Left ventricle myocardium inferior (tissue), 1 donor: Measurements from ENCODE around the gene OLFM4. TPM values are rescaled to one million over a fixed set of nuclear protein-coding genes. Genes with fewer than 3 reads are reported as not detected.

Experiments used
- DNase-seq: peaks from one replicate; pipeline ENCODE4 v3.0.0-alpha.2; 2020
- H3K27ac ChIP-seq: fragments of 200-600 bp; replicated peaks from 2 replicates; pipeline ENCODE4 v1.8.0; 2021
- H3K27me3 ChIP-seq: fragments of 200-600 bp; 2 replicates; pipeline ENCODE4 v1.8.0; 2021; ENCODE audit warnings: low read depth
- H3K36me3 ChIP-seq: fragments of 200-600 bp; 2 replicates; pipeline ENCODE4 v1.8.0; 2021
- H3K4me1 ChIP-seq: fragments of 200-600 bp; 2 replicates; pipeline ENCODE4 v1.8.0; 2021
- H3K4me3 ChIP-seq: fragments of 200-600 bp; 2 replicates; pipeline ENCODE4 v1.8.0; 2021; ENCODE audit warnings: mild to moderate bottlenecking, moderate library complexity
- H3K9me3 ChIP-seq: fragments of 200-600 bp; replicated peaks from 2 replicates; pipeline ENCODE4 v1.8.0; 2021
- CTCF ChIP-seq: fragments of 200-600 bp; IDR thresholded peaks from 2 replicates; pipeline ENCODE4 v1.8.0; 2021; ENCODE audit warnings: antibody characterized with exemption, mild to moderate bottlenecking, borderline replicate concordance
- intact Hi-C: fragments of 100-400 bp; cut with micrococcal nuclease; formaldehyde crosslinking; loops from one replicate; pipeline ENCODE4 v1.11.0; 2022
- total RNA-seq: library from RNA; stranded (reverse); fragmentation: NEBNext Ultra II Directional; extraction: Animal tissue kit (Norgen Biotek cat#: 25700); gene quantifications from one replicate; pipeline ENCODE4 v1.2.1, GENCODE V29; 2021
- donor health status: DM: no; HTN: yes; CAD: no; lungs with severe emphysema.

The OLFM4 gene
- total RNA-seq, 1 donor from 2014 or later = 0.55 TPM

GRCh38 chr13:53068585-53069520, 40.2 kb downstream of the OLFM4 start:
- peaks cover 57% of the 10 kb centered on the region for H3K27me3 ChIP-seq
- H3K9me3 ChIP-seq = no peaks in the 10 kb centered on the region
- no peak overlapping the region for H3K4me3 ChIP-seq
- DNase-seq = no peak
- no peak overlapping the region for H3K27ac ChIP-seq
- no peak for TF ChIP-seq CTCF
- H3K36me3 ChIP-seq = no peaks in the 10 kb centered on the region
- intact Hi-C loops = no loop called here
- H3K4me1 ChIP-seq = no peaks in the 10 kb centered on the region

- TF ChIP-seq CTCF = no peak
- Histone ChIP-seq H3K9me3 (no peaks in the 10 kb centered on the region), H3K4me1 (no peaks in the 10 kb centered on the region), H3K36me3 (no peaks in the 10 kb centered on the region), H3K27me3 (peaks cover 47% of the 10 kb centered on the region), H3K27ac (no peak overlapping the region), H3K4me3 (no peak overlapping the region)
- intact Hi-C loops = no loop called here
- DNase-seq = no peak
Measured at GRCh38 chr13:53069800-53070199, 41.2 kb downstream of the OLFM4 start.

GRCh38 chr13:53073711-53074110, 45.1 kb downstream of the OLFM4 start:
- no peaks in the 10 kb centered on the region for H3K4me1 ChIP-seq
- H3K4me3 ChIP-seq = no peak overlapping the region
- H3K36me3 ChIP-seq = no peaks in the 10 kb centered on the region
- H3K9me3 ChIP-seq = peaks cover 6% of the 10 kb centered on the region
- H3K27me3 ChIP-seq = peaks cover 13% of the 10 kb centered on the region
- intact Hi-C loops = no loop called here
- no peak for DNase-seq
- H3K27ac ChIP-seq = no peak overlapping the region
- no peak for TF ChIP-seq CTCF

GRCh38 chr13:53074114-53074513, 45.5 kb downstream of the OLFM4 start:
- TF ChIP-seq CTCF = no peak
- Histone ChIP-seq H3K27me3 (peaks cover 9% of the 10 kb centered on the region), H3K4me3 (no peak overlapping the region), H3K9me3 (peaks cover 6% of the 10 kb centered on the region), H3K4me1 (no peaks in the 10 kb centered on the region), H3K36me3 (no peaks in the 10 kb centered on the region), H3K27ac (no peak overlapping the region)
- intact Hi-C loops = no loop called here
- DNase-seq = no peak

GRCh38 chr13:53075356-53076041, 46.9 kb downstream of the OLFM4 start:
- DNase-seq = no peak
- no peak overlapping the region for H3K27ac ChIP-seq
- intact Hi-C loops = no loop called here

More at GRCh38 chr13:53075356-53076041, 46.9 kb downstream of the OLFM4 start:
- Histone ChIP-seq H3K4me3 (no peak overlapping the region), H3K27me3 (no peaks in the 10 kb centered on the region), H3K9me3 (peaks cover 12% of the 10 kb centered on the region), H3K36me3 (no peaks in the 10 kb centered on the region), H3K4me1 (no peaks in the 10 kb centered on the region)
- no peak for TF ChIP-seq CTCF
